ENCODE data around the gene TNFRSF19.

DNA sequence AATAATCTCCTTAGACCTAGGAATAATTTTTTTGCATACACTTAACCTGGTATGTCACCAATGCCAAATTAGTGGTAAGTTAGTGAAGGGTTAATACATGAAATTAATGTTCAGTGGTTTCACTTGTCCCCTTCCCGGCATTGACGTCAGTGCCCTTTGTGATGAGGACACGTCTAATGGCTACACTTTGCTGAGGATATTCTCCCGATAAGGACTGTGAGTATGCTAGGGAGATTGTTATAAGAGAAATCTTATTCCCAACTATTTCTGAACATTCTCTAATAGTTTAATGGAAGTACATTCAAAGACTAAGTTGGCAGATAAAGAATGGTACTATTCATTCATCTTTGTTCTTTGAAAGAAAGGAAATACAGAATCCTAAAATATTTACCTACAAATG, 102.4 kb downstream of the TNFRSF19 start:
- no peak for TF ChIP-seq ZNF8 (CRISPR knock-in tag; IDR thresholded peaks at IDR 0.05)
- TF ChIP-seq, protein P1, sequence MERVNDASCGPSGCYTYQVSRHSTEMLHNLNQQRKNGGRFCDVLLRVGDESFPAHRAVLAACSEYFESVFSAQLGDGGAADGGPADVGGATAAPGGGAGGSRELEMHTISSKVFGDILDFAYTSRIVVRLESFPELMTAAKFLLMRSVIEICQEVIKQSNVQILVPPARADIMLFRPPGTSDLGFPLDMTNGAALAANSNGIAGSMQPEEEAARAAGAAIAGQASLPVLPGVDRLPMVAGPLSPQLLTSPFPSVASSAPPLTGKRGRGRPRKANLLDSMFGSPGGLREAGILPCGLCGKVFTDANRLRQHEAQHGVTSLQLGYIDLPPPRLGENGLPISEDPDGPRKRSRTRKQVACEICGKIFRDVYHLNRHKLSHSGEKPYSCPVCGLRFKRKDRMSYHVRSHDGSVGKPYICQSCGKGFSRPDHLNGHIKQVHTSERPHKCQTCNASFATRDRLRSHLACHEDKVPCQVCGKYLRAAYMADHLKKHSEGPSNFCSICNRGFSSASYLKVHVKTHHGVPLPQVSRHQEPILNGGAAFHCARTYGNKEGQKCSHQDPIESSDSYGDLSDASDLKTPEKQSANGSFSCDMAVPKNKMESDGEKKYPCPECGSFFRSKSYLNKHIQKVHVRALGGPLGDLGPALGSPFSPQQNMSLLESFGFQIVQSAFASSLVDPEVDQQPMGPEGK (CRISPR knock-in tag; IDR thresholded peaks at IDR 0.05; ENCODE audit: borderline replicate concordance), result no peak
- TF ChIP-seq, protein P2, sequence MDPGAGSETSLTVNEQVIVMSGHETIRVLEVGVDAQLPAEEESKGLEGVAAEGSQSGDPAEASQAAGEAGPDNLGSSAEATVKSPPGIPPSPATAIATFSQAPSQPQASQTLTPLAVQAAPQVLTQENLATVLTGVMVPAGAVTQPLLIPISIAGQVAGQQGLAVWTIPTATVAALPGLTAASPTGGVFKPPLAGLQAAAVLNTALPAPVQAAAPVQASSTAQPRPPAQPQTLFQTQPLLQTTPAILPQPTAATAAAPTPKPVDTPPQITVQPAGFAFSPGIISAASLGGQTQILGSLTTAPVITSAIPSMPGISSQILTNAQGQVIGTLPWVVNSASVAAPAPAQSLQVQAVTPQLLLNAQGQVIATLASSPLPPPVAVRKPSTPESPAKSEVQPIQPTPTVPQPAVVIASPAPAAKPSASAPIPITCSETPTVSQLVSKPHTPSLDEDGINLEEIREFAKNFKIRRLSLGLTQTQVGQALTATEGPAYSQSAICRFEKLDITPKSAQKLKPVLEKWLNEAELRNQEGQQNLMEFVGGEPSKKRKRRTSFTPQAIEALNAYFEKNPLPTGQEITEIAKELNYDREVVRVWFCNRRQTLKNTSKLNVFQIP (CRISPR knock-in tag; IDR thresholded peaks at IDR 0.05; ENCODE audit: borderline replicate concordance, low read depth), result no peak
- TF ChIP-seq OSR1 (CRISPR knock-in tag; IDR thresholded peaks at IDR 0.05), result no peak
- no peak for TF ChIP-seq ARNTL (CRISPR knock-in tag; IDR thresholded peaks at IDR 0.05; ENCODE audit: borderline replicate concordance, low read depth)
- TF ChIP-seq ZC3H10 (CRISPR knock-in tag; IDR thresholded peaks at IDR 0.05), result no peak
- TF ChIP-seq ZFP30 (CRISPR knock-in tag; IDR thresholded peaks at IDR 0.05), result no peak
- TF ChIP-seq RARB (CRISPR knock-in tag; IDR thresholded peaks at IDR 0.05), result no peak
- no peak for TF ChIP-seq PPARA (CRISPR knock-in tag; IDR thresholded peaks at IDR 0.05; ENCODE audit: borderline replicate concordance)
- no peak for TF ChIP-seq TCF4 (CRISPR knock-in tag; IDR thresholded peaks at IDR 0.05; ENCODE audit: borderline replicate concordance)
